ENCODE measurements around the gene CCDC157.

DNA sequence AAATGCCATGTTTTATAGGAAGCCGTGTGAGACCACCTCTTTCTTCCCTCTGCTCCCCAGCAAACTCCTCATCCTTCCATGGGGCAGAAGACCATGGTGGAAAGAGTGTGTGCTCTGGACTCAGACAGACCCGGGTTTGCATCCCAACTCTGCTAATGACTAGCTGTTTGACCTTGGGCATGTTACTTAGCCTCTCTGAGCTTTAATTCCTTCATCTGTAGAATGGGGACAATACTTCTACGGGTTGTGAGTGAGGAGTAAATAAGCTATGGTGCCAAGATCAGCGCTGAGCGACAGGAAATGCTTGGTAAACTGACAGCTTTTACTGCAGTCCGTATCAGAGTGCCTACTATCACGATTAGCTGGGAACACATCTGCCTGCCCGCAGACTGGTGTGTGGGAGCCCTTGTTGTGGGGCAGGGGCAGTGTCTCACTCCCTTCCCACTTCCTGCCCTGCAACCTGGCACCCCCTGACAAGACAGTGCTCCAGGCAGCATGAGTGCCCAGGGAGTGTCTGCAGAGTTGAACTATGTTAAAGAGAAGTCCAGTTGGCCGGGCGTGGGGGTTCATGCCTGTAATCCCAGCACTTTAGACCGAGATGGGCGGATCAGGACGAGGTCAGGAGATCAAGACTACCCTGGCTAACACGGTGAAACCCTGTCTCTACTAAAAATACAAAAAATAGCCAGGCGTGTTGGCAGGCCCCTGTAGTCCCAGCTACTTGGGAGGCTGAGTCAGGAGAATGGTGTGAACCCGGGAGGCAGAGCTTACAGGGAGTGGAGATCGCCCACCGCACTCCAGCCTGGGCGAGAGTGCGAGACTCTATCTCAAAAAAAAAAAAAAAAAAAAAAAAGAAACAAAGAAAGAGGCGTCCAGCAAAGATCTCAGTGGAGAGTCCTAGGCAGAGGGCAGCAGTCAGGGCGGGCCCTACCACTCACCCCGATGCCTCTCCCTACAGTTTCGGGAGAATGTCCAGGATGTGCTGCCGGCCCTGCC is 42.2 kb downstream of the CCDC157 start:
- TF ChIP-seq, protein P1, sequence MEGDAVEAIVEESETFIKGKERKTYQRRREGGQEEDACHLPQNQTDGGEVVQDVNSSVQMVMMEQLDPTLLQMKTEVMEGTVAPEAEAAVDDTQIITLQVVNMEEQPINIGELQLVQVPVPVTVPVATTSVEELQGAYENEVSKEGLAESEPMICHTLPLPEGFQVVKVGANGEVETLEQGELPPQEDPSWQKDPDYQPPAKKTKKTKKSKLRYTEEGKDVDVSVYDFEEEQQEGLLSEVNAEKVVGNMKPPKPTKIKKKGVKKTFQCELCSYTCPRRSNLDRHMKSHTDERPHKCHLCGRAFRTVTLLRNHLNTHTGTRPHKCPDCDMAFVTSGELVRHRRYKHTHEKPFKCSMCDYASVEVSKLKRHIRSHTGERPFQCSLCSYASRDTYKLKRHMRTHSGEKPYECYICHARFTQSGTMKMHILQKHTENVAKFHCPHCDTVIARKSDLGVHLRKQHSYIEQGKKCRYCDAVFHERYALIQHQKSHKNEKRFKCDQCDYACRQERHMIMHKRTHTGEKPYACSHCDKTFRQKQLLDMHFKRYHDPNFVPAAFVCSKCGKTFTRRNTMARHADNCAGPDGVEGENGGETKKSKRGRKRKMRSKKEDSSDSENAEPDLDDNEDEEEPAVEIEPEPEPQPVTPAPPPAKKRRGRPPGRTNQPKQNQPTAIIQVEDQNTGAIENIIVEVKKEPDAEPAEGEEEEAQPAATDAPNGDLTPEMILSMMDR (conservative IDR thresholded peaks at IDR 0.05): no peak
- no peak for TF ChIP-seq EZH2 (IDR thresholded peaks at IDR 0.05; ENCODE audit: low read depth)
